ENCODE measurements around the gene TMTC4.
"Not testable (repeated sequence)": the region's sequence is repeated elsewhere in the genome, so short reads cannot be mapped to it uniquely, and the experiment has no call there.

TMTC4 gene, protein sequence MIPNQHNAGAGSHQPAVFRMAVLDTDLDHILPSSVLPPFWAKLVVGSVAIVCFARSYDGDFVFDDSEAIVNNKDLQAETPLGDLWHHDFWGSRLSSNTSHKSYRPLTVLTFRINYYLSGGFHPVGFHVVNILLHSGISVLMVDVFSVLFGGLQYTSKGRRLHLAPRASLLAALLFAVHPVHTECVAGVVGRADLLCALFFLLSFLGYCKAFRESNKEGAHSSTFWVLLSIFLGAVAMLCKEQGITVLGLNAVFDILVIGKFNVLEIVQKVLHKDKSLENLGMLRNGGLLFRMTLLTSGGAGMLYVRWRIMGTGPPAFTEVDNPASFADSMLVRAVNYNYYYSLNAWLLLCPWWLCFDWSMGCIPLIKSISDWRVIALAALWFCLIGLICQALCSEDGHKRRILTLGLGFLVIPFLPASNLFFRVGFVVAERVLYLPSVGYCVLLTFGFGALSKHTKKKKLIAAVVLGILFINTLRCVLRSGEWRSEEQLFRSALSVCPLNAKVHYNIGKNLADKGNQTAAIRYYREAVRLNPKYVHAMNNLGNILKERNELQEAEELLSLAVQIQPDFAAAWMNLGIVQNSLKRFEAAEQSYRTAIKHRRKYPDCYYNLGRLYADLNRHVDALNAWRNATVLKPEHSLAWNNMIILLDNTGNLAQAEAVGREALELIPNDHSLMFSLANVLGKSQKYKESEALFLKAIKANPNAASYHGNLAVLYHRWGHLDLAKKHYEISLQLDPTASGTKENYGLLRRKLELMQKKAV

GRCh38 chr13:100674572-100674871 is at the start of gene TMTC4:
TMTC4 (minus strand) TSS chr13:100674795; CDS start chr13:100670362, 4,433 bp downstream.
- no peak for DNase-seq (ENCODE audit: low spot score)

GRCh38 chr13:100722517-100722916 is 47.9 kb upstream of the TMTC4 start:
- no peak for DNase-seq (ENCODE audit: low spot score)

GRCh38 chr13:100721885-100722512 is 47.4 kb upstream of the TMTC4 start:
- peak; percentile 56 for DNase-seq (ENCODE audit: low spot score)

GRCh38 chr13:100715604-100716003 is 41.0 kb upstream of the TMTC4 start:
- no peak for DNase-seq (ENCODE audit: low spot score)

DNA sequence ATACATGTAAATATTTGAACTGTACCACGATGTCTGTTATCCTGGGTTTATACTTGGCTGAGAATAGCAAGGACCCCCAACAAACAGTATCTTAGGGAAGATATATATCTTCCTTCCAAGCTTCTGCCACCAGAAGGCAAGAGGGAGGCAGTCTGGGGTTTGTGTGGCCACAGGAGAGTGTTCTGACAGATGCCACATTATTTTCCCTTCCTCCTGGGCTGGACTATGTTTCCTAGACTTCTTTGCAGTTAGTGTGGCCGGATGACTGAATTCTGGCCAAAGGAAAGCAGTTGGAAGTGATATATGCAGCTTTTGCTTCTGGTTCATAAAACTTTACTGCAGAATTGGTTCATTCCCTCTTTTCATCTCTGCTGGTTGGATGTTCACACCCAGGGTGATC is 39.9 kb upstream of the TMTC4 start:
- DNase-seq (ENCODE audit: low spot score), result no peak

- DNase-seq (ENCODE audit: low spot score), result no peak
Measured at GRCh38 chr13:100710176-100710575, 35.6 kb upstream of the TMTC4 start.

DNA sequence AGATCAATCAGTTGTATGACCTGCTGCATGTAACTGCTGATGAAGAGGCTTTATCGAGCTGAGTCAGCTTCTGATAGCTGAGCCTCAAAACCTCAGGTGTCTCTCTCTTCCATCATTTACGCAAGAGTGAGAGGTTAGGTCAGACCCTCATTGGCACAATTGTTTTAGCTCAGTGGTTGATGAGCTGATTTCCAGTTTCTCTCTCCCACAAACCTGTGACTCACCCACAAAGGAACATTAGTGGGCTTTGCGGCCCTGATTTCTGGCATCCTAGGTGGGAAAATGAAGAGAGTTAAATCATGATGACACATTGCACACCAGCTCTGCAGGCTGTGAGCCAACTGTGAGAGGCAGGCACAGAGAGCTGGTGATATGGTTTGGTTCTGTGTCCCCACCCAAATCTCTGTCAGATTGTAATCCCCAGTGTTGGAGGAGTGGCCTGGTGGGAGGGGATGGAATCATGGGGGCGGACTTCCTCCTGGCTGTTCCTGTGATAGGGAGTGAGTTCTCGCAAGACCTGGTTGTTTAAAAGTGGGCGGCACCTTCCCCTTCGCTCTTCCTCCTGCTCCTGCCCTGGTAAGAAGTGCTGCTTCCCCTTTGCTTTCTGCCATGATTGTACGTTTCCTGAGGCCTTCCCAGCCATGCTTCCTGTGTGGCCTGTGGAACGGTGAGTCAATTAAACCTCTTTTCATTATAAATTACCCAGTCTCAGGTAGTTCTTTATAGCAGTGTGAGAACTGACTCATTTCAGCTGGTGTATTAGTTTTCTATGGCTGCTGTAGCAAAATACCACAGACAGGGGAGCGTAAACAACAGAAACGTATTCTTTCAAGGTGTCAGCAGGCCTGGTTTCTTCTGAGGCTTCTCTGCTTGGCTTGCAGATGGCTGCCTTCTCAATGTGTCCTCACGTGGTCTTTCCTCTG is 33.5 kb upstream of the TMTC4 start:
- no peak for DNase-seq (ENCODE audit: low spot score)

DNA sequence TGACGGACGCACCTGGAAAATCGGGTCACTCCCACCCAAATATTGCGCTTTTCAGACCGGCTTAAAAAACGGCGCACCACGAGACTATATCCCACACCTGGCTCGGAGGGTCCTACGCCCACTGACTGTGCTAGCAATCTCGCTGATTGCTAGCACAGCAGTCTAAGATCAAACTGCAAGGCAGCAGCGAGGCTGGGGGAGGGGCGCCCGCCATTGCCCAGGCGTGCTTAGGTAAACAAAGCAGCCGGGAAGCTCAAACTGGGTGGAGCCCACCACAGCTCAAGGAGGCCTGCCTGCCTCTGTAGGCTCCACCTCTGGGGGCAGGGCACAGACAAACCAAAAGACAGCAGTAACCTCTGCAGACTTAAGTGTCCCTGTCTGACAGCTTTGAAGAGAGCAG is 23.7 kb upstream of the TMTC4 start:
- not testable (repeated sequence) for DNase-seq (ENCODE audit: low spot score)

- DNase-seq (ENCODE audit: low spot score), result no peak
Measured at GRCh38 chr13:100695509-100695773, 20.8 kb upstream of the TMTC4 start.

DNA sequence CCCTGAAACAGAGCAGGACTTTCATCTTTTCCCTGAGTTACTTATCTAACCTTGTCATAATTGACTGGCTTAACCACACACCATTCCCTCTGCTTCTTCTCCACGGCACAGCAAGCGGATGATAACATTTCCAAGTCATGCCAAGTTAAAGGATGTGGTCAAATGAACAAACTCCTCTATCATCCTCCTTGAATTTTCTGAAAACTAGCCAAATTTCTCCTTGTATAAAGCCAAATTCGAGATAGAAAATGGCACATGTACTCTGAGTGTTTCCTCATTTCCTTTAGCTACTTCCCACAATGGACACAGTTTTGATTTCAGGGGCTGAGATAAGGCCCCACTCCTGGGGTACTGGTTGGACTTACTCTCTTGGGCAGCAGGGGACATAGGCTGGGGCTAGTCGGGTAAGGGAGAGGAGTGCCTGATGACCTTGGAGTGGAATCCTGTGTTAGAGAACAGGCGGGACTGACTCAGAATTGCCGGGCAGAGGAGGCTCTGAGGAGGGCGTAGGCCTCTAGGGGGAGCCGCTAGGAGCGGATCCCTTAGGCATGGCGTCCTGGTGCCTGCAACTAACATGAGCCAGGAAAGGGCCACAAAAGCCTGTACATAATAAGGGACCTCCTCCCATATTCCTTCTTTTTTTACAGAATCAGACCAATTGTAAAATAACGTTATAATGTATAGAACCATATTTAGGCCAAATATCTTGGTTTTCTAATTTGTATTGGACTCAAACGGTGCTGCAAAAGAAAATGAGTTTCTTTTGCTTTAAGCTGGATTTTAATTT is 20.3 kb upstream of the TMTC4 start:
- peak; percentile 55 for DNase-seq (ENCODE audit: low spot score)

GRCh38 chr13:100689191-100689590 is 14.6 kb upstream of the TMTC4 start:
- DNase-seq (ENCODE audit: low spot score), result no peak

- no peak for DNase-seq (ENCODE audit: low spot score)
Measured at GRCh38 chr13:100680131-100680530, 5.5 kb upstream of the TMTC4 start.

- not testable (repeated sequence) for DNase-seq (ENCODE audit: low spot score)
Measured at GRCh38 chr13:100677128-100677527, 2.5 kb upstream of the TMTC4 start.

DNA sequence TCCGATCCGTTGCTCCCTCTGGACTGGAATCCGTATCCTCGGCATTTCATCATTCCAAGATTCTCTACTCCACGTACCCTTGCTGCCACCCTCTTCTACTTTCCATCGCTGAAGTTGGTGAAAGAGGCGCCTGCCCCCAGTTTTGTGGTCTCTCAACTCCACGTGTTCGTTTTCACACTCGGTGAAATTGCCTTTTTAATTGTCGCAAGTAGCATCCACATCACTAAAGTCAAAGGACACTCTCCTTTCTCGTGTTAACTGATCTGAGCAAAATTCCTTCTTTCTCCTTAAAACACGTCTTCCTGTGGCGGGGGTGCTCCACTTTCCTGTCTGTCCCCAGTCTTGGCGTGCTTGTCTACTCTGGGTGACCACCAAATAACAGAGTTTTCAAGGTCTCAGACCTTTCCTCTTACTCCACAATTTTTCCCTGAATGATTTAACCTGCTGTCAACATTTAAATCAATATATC is 1.1 kb upstream of the TMTC4 start:
- DNase-seq (ENCODE audit: low spot score), result peak; percentile 17

GRCh38 chr13:100674872-100675660 is 471 bp upstream of the TMTC4 start:
- DNase-seq (ENCODE audit: low spot score), result peak; percentile 100

- DNase-seq (ENCODE audit: low spot score), result peak; percentile 87
Measured at GRCh38 chr13:100673713-100674571, 653 bp downstream of the TMTC4 start.

- no peak for DNase-seq (ENCODE audit: low spot score)
Measured at GRCh38 chr13:100673376-100673712, 1.3 kb downstream of the TMTC4 start.

- no peak for DNase-seq (ENCODE audit: low spot score)
Measured at GRCh38 chr13:100671389-100672182, 3.0 kb downstream of the TMTC4 start.

DNA sequence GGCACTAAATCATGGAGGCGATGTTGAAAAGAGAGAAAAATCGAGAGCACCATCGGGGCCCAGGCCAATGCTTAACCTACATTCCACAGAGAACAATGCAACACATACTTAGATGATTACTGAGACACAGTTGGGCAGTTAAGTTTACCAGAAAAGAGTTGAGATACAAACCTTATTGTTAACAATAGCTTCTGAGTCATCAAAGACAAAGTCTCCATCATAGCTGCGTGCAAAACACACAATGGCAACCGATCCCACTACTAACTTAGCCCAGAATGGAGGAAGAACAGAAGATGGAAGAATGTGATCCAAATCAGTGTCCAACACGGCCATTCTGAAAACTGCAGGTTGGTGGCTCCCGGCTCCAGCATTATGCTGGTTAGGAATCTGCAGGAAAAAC is 6.2 kb downstream of the TMTC4 start:
- no peak for DNase-seq (ENCODE audit: low spot score)

Measured in AG08396 (cell line).